OCI-LY3 (cell line): ENCODE results near the gene HIVEP2.

Source experiments
- H2AFZ ChIP-seq: fragments of 200-600, 300-600 bp; shearing (Covaris generic); 2 replicates; pipeline ENCODE4 v1.6.0; 2014; ENCODE audit warnings: antibody characterized with exemption, low read depth, low read length
- H3K27ac ChIP-seq: fragments of 200-600, 300-600 bp; sonication (generic); 2 replicates; pipeline ENCODE4 v1.5.1; 2014; ENCODE audit warnings: mild to moderate bottlenecking, low read length, moderate library complexity, mixed read lengths
- H3K27me3 ChIP-seq: fragments of 200-600, 300-600 bp; sonication (generic); 2 replicates; pipeline ENCODE4 v1.6.1; 2014; ENCODE audit warnings: low read depth, low read length, mixed read lengths
- H3K36me3 ChIP-seq: fragments of 200-600, 300-600 bp; sonication (generic); replicated peaks from 2 replicates; pipeline ENCODE3; 2014; ENCODE audit warnings: low read depth, low read length, mixed read lengths
- H3K4me1 ChIP-seq: fragments of 300-600, 200-600 bp; sonication (generic); 2 replicates; pipeline ENCODE4 v1.6.1; 2014; ENCODE audit warnings: low read length, mixed read lengths
- H3K4me2 ChIP-seq: fragments of 200-600, 300-600 bp; sonication (generic); 2 replicates; pipeline ENCODE4 v1.6.1; 2014; ENCODE audit warnings: low read length, mixed read lengths
- H3K4me3 ChIP-seq: fragments of 300-600, 200-600 bp; sonication (generic); 2 replicates; pipeline ENCODE4 v1.5.1; 2014; ENCODE audit warnings: antibody characterized with exemption, mild to moderate bottlenecking, low read length, moderate library complexity
- H3K79me2 ChIP-seq: fragments of 300-600, 200-600 bp; shearing (Covaris generic); 2 replicates; pipeline ENCODE4 v1.6.1; 2014; ENCODE audit warnings: mild to moderate bottlenecking, low read length, mixed read lengths
- H3K9ac ChIP-seq: fragments of 300-600, 200-600 bp; shearing (Covaris generic); 2 replicates; pipeline ENCODE4 v1.6.0; 2014; ENCODE audit warnings: mild to moderate bottlenecking, low read length, moderate library complexity
- H3K9me3 ChIP-seq: fragments of 200-600, 300-600 bp; shearing (Covaris generic); 2 replicates; pipeline ENCODE4 v1.6.1; 2014; ENCODE audit warnings: low read length, mixed read lengths; ENCODE audit not compliant: insufficient read depth
- H4K20me1 ChIP-seq: fragments of 200-600, 300-600 bp; sonication (generic); 2 replicates; pipeline ENCODE4 v1.6.1; 2016; ENCODE audit warnings: low read length, mixed read lengths; ENCODE audit not compliant: insufficient read depth
- CTCF ChIP-seq: fragments of 200-600, 300-600 bp; sonication (generic); IDR thresholded peaks from 2 replicates; pipeline ENCODE4 v1.5.1; 2014; ENCODE audit warnings: antibody characterized with exemption, low read length, low read depth
- EZH2phosphoT487 ChIP-seq: fragments of 200-600 bp; shearing (Covaris generic); IDR thresholded peaks from 2 replicates; pipeline ENCODE4 v1.6.1; 2018; ENCODE audit warnings: antibody characterized with exemption, mixed run types, low read depth

Gene HIVEP2

GRCh38 chr6:142765306-142765705 is 179.7 kb downstream of the HIVEP2 start:
- no peak overlapping the region for H2AFZ ChIP-seq
- no peak overlapping the region for H3K4me2 ChIP-seq
- H3K36me3 ChIP-seq = peaks cover 9% of the 10 kb centered on the region
- H3K79me2 ChIP-seq = no peaks in the 10 kb centered on the region
- no peak for TF ChIP-seq CTCF
- no peak overlapping the region for H3K27ac ChIP-seq
- H4K20me1 ChIP-seq = no peaks in the 10 kb centered on the region
- H3K27me3 ChIP-seq = no peaks in the 10 kb centered on the region
- no peaks in the 10 kb centered on the region for H3K4me1 ChIP-seq
- no peak overlapping the region for H3K9ac ChIP-seq
- H3K9me3 ChIP-seq = no peaks in the 10 kb centered on the region
- no peak overlapping the region for H3K4me3 ChIP-seq

- Histone ChIP-seq H3K79me2 (no peaks in the 10 kb centered on the region), H3K27me3 (no peaks in the 10 kb centered on the region)
These were observed 180.7 kb downstream of the HIVEP2 start for GRCh38 chr6:142764311-142764710.

GRCh38 chr6:142763205-142763604 is 181.8 kb downstream of the HIVEP2 start:
- Histone ChIP-seq H2AFZ (no peak overlapping the region), H3K9ac (no peak overlapping the region), H3K27ac (no peak overlapping the region), H3K36me3 (peaks cover 19% of the 10 kb centered on the region), H4K20me1 (no peaks in the 10 kb centered on the region), H3K4me2 (no peak overlapping the region), H3K9me3 (no peaks in the 10 kb centered on the region), H3K79me2 (no peaks in the 10 kb centered on the region), H3K4me3 (no peak overlapping the region), H3K27me3 (no peaks in the 10 kb centered on the region), H3K4me1 (no peaks in the 10 kb centered on the region)
- TF ChIP-seq EZH2phosphoT487 (no peak), CTCF (no peak)

More at GRCh38 chr6:142764311-142764710, 180.7 kb downstream of the HIVEP2 start:
- H3K9me3 ChIP-seq = no peaks in the 10 kb centered on the region
- peaks cover 19% of the 10 kb centered on the region for H3K36me3 ChIP-seq
- no peaks in the 10 kb centered on the region for H3K4me1 ChIP-seq
- H2AFZ ChIP-seq = no peak overlapping the region
- no peaks in the 10 kb centered on the region for H4K20me1 ChIP-seq
- H3K4me2 ChIP-seq = no peak overlapping the region
- no peak overlapping the region for H3K4me3 ChIP-seq
- no peak overlapping the region for H3K27ac ChIP-seq
- H3K9ac ChIP-seq = no peak overlapping the region
- TF ChIP-seq EZH2phosphoT487 = no peak
- no peak for TF ChIP-seq CTCF

- Histone ChIP-seq H3K9ac (no peak overlapping the region), H3K79me2 (no peaks in the 10 kb centered on the region), H3K4me3 (no peak overlapping the region), H3K36me3 (peaks cover 19% of the 10 kb centered on the region), H2AFZ (no peak overlapping the region), H3K4me2 (no peak overlapping the region), H3K27me3 (no peaks in the 10 kb centered on the region), H3K4me1 (no peaks in the 10 kb centered on the region), H3K27ac (no peak overlapping the region), H4K20me1 (no peaks in the 10 kb centered on the region; the same call in 1 of the 2 replicates), H3K9me3 (no peaks in the 10 kb centered on the region)
- TF ChIP-seq CTCF (no peak), EZH2phosphoT487 (no peak)
These were observed 183.2 kb downstream of the HIVEP2 start for GRCh38 chr6:142761756-142762155.
